Measurements from ENCODE around the gene ADGRE1. TPM values are rescaled to one million over a fixed set of nuclear protein-coding genes. Genes with fewer than 3 reads are reported as not detected.

The ADGRE1 gene
- total RNA-seq (2012; rRNA removed) (not detected in 2 replicates), polyA plus RNA-seq (2012; rRNA removed) (not detected in 2 replicates), Bru-seq, nascent RNA (not detected), BruChase-seq, experiment 1, labeled RNA remaining after a 6-hour chase (not detected), BruChase-seq, experiment 2, labeled RNA remaining after a 2-hour chase (not detected)
- polyA plus RNA-seq (2012; cell fraction: cytosol; rRNA removed), result not detected in 2 replicates
- polyA plus RNA-seq (2012; cell fraction: nucleus; rRNA removed; ENCODE audit: low replicate concordance), result not detected in 2 replicates
- long read RNA-seq, result 0 reads

DNA sequence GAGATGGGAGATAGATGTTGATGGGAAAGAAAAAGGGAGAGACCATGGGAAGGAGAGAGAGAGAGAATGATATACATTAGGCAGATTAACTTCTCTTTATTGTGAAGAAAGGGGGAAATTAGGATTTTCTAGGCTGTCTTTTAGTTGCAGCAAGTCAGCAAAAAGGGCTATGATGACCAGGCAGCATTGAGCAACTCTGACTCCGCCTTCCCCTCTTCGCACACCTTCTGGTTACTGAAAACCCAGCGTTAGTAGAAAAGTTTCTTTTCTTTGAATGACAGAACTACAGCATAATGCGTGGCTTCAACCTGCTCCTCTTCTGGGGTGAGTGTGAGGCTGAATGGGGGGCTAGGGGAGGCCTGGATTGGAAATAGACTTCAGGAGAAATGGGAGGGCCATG is at the start of gene ADGRE1:
ADGRE1 (plus strand) TSS at position 264 of the 400 bp plus-strand sequence; CDS start at position 294, 30 bp downstream.
- no peak within 1 kb of the TSS for H3K14ac ChIP-seq (replicated peaks; ENCODE audit: low read depth, low read length)
- no peak within 1 kb of the TSS for H4K91ac ChIP-seq (ENCODE audit: insufficient read depth, low read depth, low read length)
- in situ Hi-C loops (cut with MboI; ENCODE audit: low sequenced_read_pairs) (no loop called here), dilution Hi-C loops (cut with HindIII; ENCODE audit: low sequenced_read_pairs, unreplicated experiment) (no loop called here), intact Hi-C loops (cut with micrococcal nuclease) (no loop called here)
- H2AK5ac ChIP-seq (ENCODE audit: low read depth, low read length), result no peak within 1 kb of the TSS
- H3K56ac ChIP-seq (ENCODE audit: extremely low read depth, insufficient read depth, low read length), result no peak within 1 kb of the TSS
- no peak within 1 kb of the TSS for H3K4me3 ChIP-seq (ENCODE audit: insufficient read depth, low read depth, low read length)
- H3K9me3 ChIP-seq (ENCODE audit: control insufficient read depth, insufficient read depth, low read length), result peaks cover 15% of the 10 kb centered on the region
- H4K5ac ChIP-seq (ENCODE audit: low read depth, low read length), result no peak within 1 kb of the TSS
- no peak within 1 kb of the TSS for H2BK20ac ChIP-seq (ENCODE audit: low read depth, low read length)
- no TSS peak for BruUV-seq (replicated peaks)
- DNase-seq (no peak), ATAC-seq (ENCODE audit: low read depth) (no peak)
- H3K79me1 ChIP-seq (ENCODE audit: low read depth in 1 of 2, low read length in 2 of 2), result no peaks in the 10 kb centered on the region
- no peaks in the 10 kb centered on the region for H3K9me1 ChIP-seq (ENCODE audit: insufficient read depth, low read length)
- no peak within 1 kb of the TSS for H3K9ac ChIP-seq (ENCODE audit: low read depth, low read length)
- H4K8ac ChIP-seq (ENCODE audit: low read depth in 2 of 2, low read length in 2 of 2), result no peak within 1 kb of the TSS
- H3K4me1 ChIP-seq (ENCODE audit: control insufficient read depth, insufficient read depth, low read length), result no peaks in the 10 kb centered on the region
- TF ChIP-seq, protein P1, sequence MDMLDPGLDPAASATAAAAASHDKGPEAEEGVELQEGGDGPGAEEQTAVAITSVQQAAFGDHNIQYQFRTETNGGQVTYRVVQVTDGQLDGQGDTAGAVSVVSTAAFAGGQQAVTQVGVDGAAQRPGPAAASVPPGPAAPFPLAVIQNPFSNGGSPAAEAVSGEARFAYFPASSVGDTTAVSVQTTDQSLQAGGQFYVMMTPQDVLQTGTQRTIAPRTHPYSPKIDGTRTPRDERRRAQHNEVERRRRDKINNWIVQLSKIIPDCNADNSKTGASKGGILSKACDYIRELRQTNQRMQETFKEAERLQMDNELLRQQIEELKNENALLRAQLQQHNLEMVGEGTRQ (IDR thresholded peaks at IDR 0.05; ENCODE audit: low read depth, low read length), result no peak
- TF ChIP-seq CHD1 (IDR thresholded peaks at IDR 0.05; ENCODE audit: low read depth, low read length) (no peak), MAFK (IDR thresholded peaks at IDR 0.05; ENCODE audit: low read depth, low read length) (no peak), NFE2L2 (IDR thresholded peaks at IDR 0.05; ENCODE audit: low read depth, low read length) (no peak), POLR2A (IDR thresholded peaks at IDR 0.05; ENCODE audit: low read depth, low read length) (no peak), RAD21 (IDR thresholded peaks at IDR 0.05; ENCODE audit: low read length) (no peak), MXI1 (IDR thresholded peaks at IDR 0.05; ENCODE audit: borderline replicate concordance, low read depth, low read length) (no peak), RCOR1 (IDR thresholded peaks at IDR 0.05; ENCODE audit: insufficient replicate concordance, low read length) (no peak), SMC3 (IDR thresholded peaks at IDR 0.05; ENCODE audit: low read depth, low read length) (no peak), CTCF (conservative IDR thresholded peaks at IDR 0.05; ENCODE audit: low read depth, low read length) (no peak), BHLHE40 (IDR thresholded peaks at IDR 0.05; ENCODE audit: low read depth, low read length) (no peak), FOS (IDR thresholded peaks at IDR 0.05; ENCODE audit: low read depth, low read length) (no peak), MAZ (IDR thresholded peaks at IDR 0.05; ENCODE audit: borderline replicate concordance, low read depth, low read length) (no peak), CEBPB (IDR thresholded peaks at IDR 0.05; ENCODE audit: low read depth, low read length) (no peak), RFX5 (IDR thresholded peaks at IDR 0.05; ENCODE audit: low read depth, low read length) (no peak)
- TF ChIP-seq, protein P2, sequence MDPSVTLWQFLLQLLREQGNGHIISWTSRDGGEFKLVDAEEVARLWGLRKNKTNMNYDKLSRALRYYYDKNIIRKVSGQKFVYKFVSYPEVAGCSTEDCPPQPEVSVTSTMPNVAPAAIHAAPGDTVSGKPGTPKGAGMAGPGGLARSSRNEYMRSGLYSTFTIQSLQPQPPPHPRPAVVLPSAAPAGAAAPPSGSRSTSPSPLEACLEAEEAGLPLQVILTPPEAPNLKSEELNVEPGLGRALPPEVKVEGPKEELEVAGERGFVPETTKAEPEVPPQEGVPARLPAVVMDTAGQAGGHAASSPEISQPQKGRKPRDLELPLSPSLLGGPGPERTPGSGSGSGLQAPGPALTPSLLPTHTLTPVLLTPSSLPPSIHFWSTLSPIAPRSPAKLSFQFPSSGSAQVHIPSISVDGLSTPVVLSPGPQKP (IDR thresholded peaks at IDR 0.05; ENCODE audit: borderline replicate concordance, low read depth, low read length), result no peak
- no peaks in the 10 kb centered on the region for H4K20me1 ChIP-seq (ENCODE audit: insufficient read depth, low read length)
- H2BK120ac ChIP-seq (ENCODE audit: low read depth, low read length), result no peak within 1 kb of the TSS
- H3K4me2 ChIP-seq (ENCODE audit: low read depth, low read length), result no peak within 1 kb of the TSS
- H3K4ac ChIP-seq (ENCODE audit: low read depth, low read length), result no peak within 1 kb of the TSS
- no peak within 1 kb of the TSS for H3K27ac ChIP-seq (ENCODE audit: insufficient read depth, low read length)
- H2AFZ ChIP-seq (replicated peaks; ENCODE audit: low read length, poor library complexity), result no peak within 1 kb of the TSS
- H2BK15ac ChIP-seq (ENCODE audit: low read depth, low read length), result no peak within 1 kb of the TSS
- H3K18ac ChIP-seq (ENCODE audit: low read depth, low read length), result no peak within 1 kb of the TSS
- no CpG with 5 or more reads among the region's 4 CpGs for WGBS, 2 experiments (ENCODE audit: extremely low coverage in 2 of 2, insufficient read length in 1 of 2)
- no peaks in the 10 kb centered on the region for H3K36me3 ChIP-seq (ENCODE audit: control insufficient read depth, insufficient read depth, low read length)
- CTCF ChIA-PET, result no interaction called here
- no peak within 1 kb of the TSS for H3K23ac ChIP-seq (ENCODE audit: low read depth, low read length)
- POLR2A ChIA-PET (ENCODE audit: unreplicated experiment), result no interaction called here
- no peak within 1 kb of the TSS for H2AK9ac ChIP-seq (replicated peaks; ENCODE audit: low read depth, low read length, poor library complexity)
- no peak within 1 kb of the TSS for H2BK5ac ChIP-seq (ENCODE audit: low read depth, low read length, poor library complexity, severe bottlenecking)
- no peaks in the 10 kb centered on the region for H3K27me3 ChIP-seq (ENCODE audit: control insufficient read depth, insufficient read depth, low read length)
